GM18507 (cell line): ENCODE results near the gene TENM4.

Experiments
- DNase-seq: peaks from one replicate; pipeline ENCODE4 v3.0.0; 2011; ENCODE audit warnings: low read depth; ENCODE audit not compliant: insufficient read length; ENCODE audit errors: extremely low spot score
- FAIRE-seq: peaks from 2 replicates; lab custom pipeline; 2011; peaks lifted over from hg19 to GRCh38; lab: Jason Lieb, UNC

TENM4 gene

DNA sequence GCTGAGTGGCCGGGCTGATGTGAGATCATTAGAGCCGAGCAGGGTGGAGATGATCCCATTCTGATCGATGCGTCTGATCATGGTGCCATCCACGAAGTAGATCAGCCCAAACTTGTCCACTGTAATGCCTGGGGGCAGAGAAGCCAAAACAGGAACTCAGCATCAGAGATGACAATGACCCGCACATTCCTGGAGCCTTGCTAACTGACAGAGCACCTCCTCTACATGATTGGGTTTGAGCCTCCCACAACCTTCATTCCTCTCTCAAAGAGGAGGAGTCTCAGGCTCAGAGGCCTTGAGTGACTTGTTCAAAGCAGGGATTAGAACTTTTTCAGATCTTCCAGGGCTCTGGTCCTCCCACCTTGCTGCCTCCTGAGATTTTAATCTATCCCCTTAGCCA, 732.4 kb downstream of the TENM4 start:
- FAIRE-seq: no peak
- no peak for DNase-seq

DNA sequence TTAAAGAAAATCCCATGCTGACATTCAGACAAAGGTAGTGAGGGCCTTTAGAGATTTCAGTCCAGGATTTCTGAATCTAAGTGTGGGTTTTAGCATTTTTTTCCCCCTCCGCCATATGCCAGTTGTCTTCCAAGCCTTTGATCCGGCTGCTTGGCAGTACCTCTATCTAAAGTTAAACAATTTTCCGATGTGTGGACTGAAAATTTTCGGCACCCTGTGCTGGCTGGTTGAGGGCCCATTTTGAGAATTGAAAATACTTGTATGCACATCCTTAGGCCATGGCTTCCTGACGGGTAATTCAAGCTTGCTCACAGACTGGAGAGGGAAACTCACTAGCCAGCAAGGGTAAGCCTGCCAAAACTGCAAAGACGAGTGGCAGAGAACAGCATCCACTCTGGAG, 734.3 kb downstream of the TENM4 start:
- FAIRE-seq: no peak
- DNase-seq: no peak

DNA sequence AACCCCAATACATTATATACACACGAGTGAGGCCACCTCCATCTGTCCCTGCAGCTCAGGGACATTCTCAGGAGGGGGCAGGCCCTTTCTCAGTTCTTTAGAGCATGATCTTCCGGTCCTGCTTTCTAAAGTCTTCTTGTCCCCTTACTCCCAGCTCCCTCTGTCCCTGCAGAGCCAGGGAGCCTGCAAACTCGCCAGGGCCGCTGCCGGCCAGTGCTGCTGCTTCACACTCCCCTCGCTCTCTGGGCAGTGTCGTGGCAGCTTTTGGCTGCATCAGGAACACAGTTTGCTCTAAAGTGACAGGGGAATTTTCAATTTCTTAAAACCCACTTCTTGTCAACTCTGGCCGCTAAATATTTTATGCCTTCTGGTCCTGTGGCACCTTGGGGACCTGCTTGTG, 736.0 kb downstream of the TENM4 start:
- FAIRE-seq: no peak
- DNase-seq: no peak

DNA sequence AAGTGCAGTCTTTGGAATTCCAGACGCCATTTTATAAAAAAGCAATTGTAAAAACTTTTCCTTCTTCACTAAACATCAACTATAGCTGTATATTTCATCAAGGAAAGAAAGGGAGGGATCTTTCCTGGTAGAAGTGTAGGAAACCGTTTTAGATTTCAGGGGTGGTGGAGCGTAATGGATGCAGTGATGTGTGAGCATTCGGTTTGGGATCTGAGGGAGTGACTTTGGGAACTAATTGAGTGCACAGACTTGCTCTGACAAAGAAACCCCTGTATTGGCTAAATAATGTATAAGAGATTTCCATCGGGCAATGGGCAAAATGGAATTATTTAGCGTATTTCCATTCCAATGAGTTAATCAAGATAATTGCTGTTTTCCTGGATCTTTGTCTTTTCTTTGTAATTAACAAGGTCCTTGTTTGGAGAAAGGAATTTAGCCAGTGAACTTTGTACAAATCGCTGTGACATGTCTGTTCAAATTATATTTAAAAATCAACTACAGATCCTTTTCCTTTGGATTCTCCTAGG, 741.2 kb downstream of the TENM4 start:
- FAIRE-seq (no peak), DNase-seq (no peak)

DNA sequence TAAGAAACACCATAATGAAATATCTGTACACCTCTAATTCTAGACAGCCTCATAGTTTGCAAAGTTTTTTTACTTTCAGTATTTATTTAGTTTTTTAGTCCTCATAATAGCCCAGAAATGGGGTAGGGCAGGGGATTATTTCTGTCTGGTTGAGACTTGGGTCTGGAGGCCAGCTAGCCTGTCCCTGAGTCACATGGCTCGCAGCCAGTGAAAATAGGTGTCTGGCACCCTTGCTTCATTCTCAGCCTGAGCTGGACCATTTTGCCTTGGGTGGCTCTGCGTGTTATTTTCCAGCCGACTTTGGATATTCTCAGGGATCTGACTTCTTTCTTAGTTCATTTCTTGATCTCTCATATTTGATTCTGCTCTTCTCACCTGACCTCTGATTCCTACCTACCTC, 742.2 kb downstream of the TENM4 start:
- FAIRE-seq: no peak
- DNase-seq: no peak

DNA sequence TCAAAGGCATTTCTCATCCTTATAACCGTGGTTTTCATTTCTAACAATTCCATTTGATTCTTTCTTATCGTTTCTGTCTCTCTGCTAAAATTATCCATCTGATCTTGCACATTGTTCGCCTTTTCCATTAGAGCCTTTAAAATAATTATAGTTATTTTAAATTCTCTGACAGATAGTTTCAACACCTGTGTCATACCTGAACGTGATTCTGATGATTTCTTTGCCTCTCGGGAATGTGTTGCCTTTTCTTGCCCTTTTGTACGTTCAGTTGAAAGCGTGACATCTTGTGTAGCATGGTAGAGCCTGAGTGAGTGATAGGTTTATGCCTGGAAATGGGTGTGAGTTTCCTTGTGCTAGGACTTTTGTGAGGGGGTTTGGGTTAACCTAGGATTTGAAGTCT, 744.7 kb downstream of the TENM4 start:
- FAIRE-seq (no peak), DNase-seq (no peak)

DNA sequence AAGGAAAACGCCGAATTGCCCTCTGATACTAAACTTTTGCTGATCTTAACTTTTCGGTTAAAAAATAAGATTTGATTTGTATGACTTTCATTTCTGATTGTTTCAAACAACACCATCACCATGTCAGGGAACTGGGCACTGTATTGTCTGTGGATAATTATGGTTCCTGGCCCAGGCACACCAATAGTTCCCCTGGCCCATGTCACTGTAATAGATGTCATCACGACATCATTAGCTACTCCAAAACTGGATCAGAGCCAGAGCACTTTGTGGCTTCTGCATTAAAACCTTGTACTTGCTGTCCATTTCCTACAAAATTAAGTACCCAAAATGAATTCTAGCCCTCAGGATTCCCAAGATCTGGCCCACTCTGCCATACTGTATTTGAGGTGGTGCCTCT, 746.7 kb downstream of the TENM4 start:
- FAIRE-seq (no peak), DNase-seq (no peak)

DNA sequence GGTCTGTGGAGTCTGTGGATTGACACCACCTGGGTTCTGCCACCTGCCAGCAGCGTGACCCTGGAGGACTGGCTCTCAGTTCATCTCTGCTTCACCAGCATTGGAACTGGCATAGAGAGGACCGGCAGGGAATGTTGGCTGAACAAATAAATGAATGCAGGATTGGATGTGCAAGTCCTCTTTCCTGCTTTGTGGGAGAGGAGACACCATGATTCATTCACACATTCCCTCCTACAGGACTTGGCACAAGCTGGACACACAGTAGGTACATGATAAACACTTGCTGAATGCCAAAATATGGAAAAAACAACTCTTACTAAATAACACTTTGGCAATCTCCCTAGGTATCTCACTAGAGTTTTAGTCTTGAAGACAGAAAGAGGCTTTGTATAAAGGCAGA, 749.6 kb downstream of the TENM4 start:
- DNase-seq (no peak), FAIRE-seq (no peak)

DNA sequence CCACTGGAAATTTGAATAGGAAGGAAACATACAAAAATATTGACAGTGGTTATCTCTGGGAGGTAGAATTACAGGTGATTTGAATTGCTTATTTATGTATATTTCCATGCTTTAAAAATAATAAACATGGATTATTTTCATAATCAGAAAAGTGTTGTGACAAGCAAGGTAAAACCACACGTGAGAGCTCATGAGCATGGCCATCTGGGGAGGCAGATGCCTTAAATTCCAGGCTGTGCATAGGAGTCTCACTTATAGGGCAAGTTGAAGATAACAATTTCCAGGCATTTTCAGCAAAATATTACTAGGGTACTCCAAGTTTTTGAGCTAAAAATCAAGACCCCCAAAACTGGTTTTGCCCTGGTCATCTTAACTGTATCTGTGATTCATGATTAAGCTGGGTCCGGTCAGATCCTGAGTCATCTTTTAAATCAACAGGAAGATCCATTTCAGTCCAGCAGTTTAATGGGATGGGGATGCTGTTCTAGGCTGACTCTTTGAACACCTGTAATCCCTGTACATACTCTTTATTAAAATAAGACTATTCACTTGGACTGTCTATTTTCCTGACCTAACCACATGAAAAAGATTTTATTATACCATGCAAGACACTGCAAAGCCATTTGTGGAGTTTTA, 750.4 kb downstream of the TENM4 start:
- DNase-seq (no peak), FAIRE-seq (no peak)

DNA sequence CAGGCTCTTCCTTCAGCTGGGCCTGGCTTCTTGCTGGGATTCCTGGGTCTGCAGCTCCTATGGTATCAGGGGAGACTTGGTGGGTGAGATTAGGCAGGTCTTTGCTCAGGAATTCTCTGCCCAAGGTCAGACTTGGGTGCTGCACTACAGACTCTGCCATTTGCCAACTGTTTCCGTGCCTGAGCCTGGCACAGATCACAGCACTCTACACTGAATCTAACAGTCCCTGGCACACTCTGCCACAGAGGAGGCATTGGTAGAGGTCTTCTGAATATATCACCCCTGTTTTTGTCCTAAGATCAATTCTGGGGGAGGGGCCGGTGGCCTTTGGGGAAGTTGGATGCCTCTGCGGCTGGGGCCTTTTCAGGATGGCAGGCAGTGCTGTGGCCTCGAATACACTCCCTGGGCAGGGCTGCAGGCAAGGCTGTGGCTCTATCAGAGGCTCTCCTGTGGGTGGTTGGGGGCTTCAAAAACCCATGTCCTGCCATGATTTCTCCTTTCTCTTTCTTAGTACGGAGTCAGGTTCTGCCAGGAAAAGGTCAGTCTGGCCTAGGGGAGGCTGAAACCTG, 751.2 kb downstream of the TENM4 start:
- DNase-seq (no peak), FAIRE-seq (no peak)

DNA sequence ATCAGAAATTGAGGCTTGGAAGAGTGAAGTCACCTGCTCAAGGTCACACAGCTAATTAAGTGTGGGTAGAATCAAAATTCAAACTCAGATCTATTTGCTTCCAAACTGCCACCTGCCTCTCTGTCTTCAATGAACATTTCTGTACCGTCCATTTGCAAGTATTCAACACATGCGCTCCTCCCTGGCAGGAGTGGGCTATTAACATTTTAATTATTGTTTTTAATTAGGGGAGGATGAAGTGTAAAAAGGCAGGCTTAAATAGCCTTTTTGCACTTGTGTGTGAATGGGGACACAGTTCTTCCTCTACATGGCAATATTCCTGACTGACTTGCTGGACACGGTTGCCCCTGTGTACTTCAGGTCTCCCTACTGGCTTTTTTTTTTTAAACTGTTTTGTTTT, 751.7 kb downstream of the TENM4 start:
- no peak for DNase-seq
- FAIRE-seq: no peak

DNA sequence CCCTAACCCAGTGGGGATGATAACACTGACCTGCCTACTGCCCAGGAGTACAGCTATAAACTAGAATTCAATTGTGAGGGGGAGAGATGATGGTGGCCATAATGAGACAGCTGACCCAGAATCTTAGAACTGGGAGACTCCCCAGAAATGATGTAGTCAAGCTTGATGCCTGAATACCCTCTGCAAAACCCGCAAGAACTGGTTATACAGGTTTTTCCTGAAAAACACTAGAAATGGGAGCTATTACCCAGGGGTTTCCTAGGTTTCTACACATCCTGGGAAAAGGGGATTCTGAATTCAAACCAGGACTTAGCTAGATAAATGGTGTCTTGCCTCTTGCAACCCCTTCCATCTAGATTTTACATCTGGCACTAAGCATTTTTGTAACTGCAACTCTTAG, 752.4 kb downstream of the TENM4 start:
- DNase-seq (no peak), FAIRE-seq (no peak)

DNA sequence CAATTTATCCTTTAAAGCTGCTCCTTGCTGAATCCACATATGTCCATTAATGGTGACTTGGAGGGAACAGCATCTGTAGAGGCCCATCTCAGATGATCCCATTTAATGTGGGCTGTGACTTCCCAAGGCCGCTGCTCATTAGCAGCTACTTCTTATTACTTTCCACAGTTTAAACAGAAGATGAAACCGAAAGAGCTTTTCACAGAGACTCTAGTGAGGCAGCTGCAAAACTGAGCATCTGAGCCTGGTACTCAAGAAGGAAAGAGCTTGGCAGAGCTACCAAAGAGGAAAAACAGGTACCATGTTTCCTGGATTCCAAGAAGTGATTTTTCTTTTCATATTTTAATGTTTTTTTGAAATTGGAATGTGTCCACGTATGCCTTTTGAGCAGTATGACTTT, 755.7 kb downstream of the TENM4 start:
- no peak for FAIRE-seq
- no peak for DNase-seq

DNA sequence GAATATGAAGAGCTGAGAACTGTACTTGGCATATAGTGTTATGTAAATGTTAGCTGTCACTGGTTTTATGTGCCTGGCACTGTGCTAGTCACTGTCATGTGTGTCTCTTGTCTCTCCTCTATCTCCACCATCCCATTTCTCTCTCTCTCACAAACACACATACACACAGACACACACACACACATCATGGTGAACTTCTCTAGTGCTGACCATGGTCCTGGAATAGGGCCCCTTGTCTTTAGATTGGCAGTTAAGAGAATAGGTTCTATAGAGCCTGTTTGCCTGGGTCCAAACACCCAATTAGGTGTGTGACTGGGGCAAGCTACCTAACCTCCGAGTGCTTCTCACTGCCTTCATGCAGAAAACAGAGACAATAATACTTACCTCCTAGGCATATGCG, 756.5 kb downstream of the TENM4 start:
- DNase-seq: no peak

DNA sequence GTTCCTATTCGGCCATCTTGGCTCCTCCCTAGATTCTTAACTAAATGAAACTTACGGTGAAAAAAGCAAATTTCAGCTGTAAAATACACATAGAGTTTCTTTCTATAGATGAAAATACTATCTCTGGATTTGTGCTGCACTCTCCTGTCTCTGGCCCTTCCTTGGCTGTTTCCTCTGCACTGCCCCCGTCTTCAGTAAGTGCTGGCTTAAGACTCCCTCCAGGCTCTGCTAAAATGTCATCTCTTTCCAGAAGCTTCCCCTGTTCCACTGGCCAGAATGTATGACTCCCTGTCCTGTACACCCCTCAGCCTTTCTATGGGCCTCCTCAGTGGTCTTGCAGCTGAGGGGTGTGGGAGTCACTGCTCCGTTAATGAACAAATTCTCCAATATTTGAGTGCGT, 757.1 kb downstream of the TENM4 start:
- no peak for DNase-seq
- no peak for FAIRE-seq

More for the DNA sequence above, 756.5 kb downstream of the TENM4 start:
- FAIRE-seq: no peak

DNA sequence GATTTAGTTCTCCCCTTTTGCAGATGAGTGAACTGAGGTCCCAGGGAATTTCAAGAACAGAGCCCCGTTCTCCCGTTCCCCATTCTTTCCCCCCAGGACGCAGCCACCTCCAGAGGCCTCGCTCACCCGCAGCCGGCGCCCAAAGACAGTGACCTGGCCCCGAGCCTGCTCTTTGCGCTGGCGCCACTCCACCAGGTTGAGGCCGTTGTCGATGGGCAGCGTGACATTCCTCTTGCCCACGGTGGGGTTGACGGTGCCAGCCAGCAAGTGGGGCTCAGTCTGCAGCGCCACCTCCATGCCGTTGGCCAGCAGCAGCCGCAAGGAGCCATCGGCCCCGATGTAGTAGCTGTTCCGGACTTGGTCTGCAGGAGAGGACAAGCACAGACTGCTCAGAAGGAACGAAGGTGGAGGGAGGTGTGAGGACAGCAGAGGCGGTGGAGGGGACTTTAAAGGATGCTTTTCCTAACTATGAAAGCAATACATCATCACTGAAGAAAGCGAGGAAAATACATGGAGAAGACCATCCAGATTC, 764.7 kb downstream of the TENM4 start:
- FAIRE-seq: no peak
- no peak for DNase-seq

DNA sequence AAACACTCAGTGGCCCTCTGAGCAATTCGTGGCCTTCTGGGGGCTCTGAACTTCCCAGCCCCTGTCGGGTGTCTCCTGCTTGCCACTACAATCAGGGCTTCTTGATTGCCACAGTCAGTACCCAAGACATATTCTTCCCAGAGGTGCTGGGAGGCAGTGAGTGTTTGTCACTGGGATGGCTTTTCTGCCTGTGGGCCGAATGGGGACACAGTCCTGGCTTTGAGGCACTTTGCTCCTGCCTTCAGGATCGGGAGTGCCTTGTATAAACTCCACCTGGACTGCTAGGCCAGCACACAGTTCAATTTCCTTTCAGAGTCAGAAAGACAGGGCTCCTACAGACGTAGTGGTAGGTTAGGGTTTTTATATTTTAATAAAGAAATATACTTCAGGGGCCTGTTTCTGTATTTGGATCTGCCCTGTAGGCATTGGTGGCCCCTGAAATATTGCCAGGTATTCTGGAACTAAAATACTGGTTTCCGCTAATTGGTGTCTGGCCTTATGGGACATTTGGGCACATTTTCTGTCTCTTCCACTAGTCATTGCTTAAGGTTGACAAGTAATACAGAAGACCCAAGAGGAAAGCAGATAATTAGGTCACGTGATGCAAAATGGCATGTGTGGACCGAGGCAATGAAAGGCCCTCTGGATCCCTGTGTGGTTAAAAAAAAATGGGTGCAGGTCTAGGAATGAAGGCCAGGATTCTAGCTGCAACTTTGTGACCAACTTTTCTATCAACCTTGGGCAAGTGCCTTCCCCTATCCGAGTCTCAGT, 767.8 kb downstream of the TENM4 start:
- no peak for FAIRE-seq
- no peak for DNase-seq

DNA sequence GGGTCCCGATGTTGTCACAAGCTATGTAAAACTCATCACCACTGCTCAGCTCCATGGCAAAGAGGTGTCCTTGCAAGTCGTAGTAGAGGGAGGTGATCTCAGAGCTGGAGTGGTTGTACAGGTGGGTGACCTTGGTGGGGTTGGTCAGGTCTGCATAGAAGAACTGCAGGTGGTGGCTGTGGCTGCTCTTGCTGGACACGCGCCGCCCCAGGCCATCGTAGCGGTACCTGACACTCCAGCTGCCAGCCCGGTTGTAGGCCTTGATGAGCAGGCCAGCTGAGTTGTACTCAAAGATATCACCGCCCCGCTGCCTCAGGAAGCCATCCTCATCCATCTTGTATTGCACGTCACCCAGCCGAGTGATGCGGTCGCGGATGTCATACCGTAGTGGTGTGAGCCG, 771.6 kb downstream of the TENM4 start:
- FAIRE-seq (no peak), DNase-seq (no peak)

DNA sequence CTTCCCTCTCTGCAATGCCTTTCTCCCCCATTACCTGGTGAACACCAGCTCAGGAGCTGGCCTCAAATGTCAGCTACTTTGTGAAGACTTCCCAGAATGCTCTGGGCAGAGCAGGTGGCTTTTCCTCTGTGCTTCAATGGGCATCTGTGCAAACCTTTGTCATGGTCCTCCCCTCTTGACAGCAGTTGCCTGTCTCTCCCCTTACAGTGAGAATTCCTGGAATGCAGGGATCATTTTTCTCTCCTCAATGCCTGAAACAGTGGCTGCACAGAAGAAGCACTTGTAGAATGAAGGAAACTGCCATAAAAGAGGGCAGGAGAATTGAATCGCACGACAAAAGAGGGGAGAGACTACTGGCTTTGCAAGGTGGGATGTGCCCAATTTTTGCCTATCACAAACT, 773.4 kb downstream of the TENM4 start:
- no peak for DNase-seq
- no peak for FAIRE-seq

DNA sequence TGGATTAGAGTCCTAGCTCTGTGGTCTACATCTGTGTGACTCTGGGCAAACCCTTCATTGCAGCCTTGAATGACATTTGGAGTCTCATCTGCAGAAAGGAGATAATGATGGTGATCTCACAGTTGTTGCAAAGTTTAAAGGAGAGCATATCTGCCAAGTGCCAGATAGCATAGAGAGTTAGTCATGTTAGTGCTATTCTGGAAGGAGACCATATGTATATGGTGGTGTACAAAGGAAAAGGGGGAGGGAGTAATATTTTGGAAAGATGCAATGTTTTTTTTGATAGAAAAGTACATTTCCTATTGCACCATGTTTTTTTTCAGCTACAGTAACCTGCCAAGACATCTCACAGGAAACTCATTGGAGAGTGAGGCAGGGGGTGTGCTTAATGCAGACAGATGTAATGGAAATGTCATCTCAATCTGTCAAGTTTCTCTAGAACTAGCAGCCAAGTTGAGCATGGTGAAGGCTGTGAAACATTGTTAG, 774.1 kb downstream of the TENM4 start:
- no peak for DNase-seq
- FAIRE-seq: no peak

DNA sequence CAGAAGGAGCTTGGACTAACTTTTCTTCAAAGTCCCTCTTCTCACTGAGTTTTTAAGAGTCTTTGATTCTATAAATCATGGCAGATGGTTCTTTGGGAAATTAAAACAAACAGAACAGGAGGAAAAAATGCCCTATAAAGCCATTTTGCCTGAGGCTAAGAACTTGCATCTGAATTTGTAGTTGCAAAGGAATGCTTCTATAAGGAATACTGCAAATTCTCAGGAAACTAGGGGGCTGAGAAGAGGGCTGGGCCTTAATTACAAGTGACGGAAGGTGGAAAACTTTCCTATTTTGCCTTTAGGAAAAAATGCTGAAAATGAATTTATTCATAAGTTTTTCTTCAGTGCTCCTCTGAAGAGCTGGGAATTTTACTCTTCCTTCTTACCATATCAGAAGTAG, 776.2 kb downstream of the TENM4 start:
- DNase-seq (no peak), FAIRE-seq (no peak)
